Measurements from ENCODE around the gene MAML2.

DNA sequence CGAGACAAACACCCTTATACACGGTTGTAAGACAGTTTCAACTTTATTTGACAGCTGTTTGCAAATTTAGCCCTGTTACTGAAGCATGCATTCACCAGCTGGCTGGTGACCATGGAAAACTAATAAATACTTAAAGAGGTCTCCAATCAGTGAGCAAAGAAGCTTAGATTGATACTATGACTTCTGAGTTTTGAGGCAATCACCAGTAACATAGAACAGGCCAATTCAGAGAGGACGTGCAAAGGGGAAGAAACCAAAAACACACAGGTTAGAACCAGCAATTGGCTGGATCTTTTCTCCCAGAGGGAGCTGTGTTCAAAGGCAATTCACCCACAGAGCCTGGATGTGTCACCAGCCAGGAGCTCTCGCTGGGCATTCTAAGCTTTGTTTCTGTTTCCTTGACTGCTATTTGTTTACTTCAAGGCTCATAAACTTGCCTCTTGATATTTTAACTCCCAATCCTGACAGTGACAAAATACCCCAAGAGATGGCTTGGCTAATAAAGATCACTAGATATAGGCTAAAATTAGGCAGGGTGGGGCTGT is 305.5 kb downstream of the MAML2 start:
- TF ChIP-seq, protein P1, sequence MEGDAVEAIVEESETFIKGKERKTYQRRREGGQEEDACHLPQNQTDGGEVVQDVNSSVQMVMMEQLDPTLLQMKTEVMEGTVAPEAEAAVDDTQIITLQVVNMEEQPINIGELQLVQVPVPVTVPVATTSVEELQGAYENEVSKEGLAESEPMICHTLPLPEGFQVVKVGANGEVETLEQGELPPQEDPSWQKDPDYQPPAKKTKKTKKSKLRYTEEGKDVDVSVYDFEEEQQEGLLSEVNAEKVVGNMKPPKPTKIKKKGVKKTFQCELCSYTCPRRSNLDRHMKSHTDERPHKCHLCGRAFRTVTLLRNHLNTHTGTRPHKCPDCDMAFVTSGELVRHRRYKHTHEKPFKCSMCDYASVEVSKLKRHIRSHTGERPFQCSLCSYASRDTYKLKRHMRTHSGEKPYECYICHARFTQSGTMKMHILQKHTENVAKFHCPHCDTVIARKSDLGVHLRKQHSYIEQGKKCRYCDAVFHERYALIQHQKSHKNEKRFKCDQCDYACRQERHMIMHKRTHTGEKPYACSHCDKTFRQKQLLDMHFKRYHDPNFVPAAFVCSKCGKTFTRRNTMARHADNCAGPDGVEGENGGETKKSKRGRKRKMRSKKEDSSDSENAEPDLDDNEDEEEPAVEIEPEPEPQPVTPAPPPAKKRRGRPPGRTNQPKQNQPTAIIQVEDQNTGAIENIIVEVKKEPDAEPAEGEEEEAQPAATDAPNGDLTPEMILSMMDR (IDR thresholded peaks at IDR 0.05): no peak
- no peak for TF ChIP-seq YY1 (IDR thresholded peaks at IDR 0.05; ENCODE audit: low read depth)

All from SK-N-SH (cell line).